Activated CD4-positive, alpha-beta T cell treated with anti-CD3 and anti-CD28 coated beads, Interleukin-2, amount 50 U/mL, for 4 hours (primary cell): ENCODE results near the gene SIGLEC5.

Source experiments
- DNase-seq, 2 experiments: peaks; one replicate each; pipeline ENCODE4 v3.0.0-alpha.2; 2020

Gene SIGLEC5

DNA sequence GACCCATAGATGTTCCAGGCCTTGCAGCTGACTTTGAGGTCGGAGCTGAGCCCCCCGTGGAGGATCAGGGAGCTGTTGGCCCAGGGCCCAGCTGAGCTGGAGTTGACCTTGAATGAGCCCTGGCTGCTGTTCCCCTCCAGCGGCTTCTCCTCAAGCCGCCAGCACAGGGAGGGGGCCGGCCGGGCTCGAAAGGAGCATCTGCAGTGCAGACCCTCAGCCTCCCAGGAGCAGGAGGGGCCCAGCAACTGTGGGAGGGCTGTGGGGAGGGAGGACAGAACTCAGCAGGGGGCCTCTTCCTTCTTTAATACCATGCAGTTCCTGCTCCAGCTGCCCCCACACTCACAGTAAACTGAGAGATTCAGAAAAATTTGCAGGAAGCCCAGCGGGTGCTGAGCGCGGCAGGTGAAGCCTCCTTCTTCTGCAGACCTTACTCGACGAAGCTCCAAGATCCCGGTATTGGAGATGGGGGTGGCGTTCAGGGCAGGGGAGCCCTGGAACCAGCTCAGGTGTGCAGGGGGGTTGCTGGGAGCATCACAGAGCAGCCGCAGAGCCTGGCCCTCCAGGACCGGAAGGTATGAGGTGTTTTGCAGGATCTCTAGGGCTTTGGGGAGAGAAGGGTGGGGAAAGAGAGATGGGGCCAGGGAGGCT is 2.6 kb downstream of the SIGLEC5 start:
- DNase-seq = no peak

DNA sequence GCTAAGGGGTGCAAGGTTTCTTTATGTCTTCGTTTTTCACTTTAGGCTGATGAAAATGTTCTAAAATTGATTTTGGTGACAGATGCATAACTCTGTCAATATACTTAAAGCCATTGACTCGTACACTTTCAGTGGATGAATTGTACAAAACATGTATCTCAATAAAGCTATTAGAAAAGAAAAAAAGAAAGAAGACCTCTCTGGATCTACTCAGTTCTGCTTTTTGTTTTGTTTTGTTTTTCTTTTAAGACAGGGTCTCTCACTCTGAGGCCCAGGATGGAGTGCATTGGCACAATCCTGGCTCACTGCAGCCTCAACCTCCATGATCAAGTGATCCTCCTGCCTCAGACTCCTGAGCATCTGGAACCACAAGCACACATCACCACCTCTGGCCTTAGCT is 3.5 kb downstream of the SIGLEC5 start:
- no peak for DNase-seq

DNA sequence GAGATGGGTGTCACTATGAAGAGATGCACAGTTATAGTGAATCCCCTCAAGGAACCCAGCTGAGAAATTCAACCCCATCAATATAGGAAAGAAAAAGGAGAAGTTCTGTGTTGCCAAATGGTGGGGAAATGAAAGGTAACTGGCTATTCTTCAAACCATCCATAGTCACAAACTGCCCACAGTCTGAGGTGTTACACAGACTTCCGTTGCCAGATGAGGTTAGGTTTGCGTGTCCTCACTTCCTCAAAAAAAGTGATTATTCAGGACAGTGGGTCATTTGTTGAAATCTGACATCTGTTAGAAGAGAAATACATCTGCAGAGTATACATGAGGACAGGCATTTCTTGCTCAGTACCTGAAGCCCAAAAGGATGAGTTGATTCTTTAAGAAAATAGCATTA is 9.0 kb downstream of the SIGLEC5 start:
- no peak for DNase-seq

DNA sequence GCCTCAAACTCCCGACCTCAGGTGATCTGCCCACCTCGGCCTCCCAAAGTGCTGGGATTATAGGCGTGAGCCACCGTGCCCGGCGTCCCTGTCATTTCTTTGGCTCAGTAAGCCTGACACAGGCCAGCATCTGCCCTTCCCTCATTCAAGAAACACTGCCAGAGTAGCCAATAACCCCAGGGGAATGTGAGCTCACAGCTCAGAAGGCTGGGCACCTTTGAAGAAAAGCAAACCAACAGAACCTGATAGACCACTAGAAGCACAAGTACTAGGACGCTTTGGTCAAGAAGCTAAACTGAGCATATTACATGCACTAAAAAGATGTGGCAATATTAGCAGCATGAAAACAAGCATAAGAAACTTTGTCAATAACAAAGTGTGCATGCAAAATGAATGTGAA is 14.2 kb downstream of the SIGLEC5 start:
- no peak for DNase-seq

DNA sequence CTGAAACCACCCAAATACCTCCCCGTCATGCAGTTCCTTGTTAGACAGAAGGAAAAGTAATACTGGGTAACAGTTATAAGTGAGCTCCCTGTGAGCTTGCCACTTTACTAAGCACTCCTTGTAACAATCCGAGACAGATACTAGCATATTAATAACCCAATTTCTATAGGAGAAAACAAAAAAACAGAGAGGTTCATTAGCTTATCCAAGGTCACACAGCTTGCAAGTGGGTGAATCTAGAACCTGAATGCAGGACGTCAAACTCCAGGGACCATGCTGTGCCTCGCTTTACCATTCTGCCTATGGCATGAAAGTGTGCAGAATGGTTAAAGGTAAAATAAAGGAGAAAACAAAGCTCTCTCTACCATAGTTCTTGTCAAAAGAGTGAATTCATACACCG is 15.4 kb downstream of the SIGLEC5 start:
- DNase-seq = no peak

DNA sequence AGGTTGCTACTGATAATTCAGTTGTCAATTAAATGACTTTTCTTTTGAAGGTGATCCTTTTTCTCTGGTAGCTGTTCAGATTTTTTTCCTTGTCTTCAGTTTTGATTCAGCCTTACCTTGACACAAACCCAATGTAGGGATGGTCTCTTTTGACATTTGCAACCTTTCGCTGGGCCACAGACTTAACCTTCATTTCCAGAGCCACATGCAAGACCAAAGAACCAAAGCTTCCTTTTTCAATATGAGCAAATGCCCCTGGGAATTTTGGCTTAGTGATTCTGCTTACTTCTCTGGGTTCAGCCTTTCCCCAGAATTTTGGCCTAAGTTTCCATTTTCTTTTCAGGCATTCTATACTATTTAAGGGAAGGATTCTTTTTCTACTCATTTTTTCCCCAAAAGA is 19.6 kb downstream of the SIGLEC5 start:
- DNase-seq = no peak

DNA sequence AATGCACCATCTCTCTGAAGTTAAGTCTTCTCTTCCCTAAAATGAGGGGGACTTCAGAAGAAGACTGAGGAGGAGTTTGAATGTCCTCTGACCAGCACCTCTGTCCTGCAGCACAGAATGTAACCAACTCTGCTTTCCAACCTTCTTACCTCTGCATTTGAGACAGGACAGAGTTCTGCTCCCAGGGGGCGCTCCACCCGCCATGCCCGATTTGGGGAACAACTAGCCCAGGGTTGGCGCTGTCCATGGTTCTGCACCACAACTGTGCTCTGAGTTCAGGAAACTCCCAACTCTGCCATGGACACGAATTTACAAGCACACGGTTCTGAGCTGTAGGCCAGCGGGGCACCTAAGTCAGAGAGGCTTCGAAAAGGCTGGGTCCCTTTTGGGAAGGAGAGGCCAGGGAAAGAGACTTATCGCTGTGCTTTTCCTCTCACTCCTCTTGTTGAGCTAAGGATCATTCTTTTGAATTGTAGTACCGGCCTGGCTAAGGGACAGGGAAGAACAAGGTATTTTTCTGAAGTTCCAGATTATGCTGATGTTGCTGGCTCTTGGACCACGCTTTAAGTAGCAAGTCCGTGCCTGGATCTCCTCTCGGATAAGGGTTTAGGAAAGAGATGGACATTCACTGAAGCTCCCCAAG is 22.2 kb downstream of the SIGLEC5 start:
- DNase-seq = peak; percentile 55 to 56

DNA sequence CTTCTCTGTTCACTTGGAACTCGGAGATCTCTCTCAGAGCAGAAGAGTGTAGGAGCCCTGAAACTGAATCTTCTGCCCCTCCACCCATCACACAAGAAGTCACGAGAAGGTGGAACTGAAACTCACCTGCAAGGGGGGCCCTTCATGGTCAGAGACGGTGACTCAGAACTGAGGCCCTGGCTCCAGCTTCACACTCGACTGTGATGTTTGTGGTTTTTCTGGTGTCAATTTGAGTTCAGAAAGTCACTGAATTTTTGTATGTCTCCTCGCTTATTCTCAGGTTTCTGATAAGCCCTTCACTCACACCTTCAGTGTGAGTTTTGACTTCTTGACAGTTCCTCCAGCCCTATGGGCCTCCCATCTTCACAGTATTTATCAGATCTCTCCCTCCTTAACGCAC is 23.1 kb downstream of the SIGLEC5 start:
- DNase-seq = no peak

DNA sequence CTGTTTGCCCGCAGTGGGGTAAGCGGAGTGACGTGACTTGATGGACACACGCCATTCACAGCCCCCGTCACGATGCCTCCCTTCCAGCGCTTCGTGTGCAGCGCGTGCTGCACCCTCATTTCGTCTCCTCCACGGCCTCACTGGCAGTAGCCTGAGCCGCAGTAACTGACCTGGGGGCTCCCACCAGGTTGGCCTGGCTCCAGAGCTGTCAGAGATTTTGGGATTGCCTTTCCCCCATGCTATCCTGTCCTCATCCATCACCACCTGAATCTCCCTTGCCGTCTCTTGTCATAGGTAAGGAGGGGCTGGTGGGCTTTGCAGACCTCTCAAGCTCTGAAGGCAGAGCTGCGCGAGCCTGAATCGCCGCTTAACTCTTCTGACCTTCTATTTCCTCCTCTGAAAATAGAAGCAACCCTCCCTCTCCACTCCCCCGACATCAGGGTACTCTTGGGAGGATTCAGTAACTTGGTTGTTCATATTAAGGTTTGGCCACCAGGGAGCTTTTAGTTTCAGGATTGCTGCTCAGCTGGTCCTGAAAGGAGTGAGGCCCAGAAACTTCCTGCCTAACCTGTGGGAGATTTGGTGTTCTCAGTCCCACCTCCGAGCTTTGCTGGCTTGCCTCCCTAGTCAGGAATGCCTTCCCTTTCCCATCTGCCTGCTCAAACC is 27.9 kb downstream of the SIGLEC5 start:
- no peak for DNase-seq

DNA sequence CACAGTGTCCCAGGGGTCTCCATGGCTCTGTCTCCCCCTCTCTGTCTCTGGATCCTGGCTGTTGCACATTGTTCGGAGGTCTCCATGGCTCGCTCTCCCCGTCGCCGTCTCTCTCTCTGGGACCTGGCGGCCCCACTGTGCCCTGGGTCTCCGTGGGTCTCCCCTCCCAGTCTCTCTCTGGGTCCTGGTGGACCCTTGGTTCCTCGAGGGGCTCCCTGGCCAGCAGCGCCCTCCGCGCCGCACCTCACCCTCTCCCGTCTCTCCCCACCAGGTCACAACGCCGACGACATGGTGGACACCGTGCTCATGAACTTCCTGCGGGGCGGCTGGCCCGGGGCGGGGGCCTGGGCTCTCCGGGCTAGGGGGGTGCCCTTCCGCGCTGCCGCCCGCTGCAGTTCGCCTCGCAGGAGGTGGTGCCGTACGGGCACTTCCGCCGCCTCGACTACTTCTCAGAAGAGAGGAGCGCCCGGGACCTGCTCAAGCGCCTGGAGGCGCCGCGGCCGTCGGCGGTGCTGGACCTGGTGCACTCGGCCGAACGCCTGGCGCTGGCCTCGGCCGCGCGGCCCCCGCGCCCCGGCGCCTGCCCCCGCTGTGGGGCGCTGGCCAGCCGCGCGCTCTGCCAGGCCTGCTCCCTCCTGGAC is 29.1 kb downstream of the SIGLEC5 start:
- DNase-seq = no peak

DNA sequence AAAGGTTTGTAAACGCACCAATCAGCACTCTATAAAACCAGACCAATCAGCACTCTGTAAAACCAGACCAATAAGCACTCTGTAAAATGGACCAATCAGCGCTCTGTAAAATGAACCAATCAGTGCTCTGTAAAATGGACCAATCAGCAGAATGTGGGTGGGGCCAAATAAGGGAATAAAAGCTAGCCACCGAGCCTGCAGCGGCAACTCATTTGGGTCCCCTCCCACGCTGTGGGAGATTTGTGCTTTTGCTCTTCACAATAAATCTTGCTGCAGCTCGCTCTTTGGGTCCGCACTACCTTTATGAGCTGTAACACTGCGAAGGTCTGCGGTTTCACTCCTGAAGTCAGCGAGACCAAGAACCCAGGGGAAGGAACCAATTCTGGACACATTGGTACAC is 31.1 kb downstream of the SIGLEC5 start:
- DNase-seq = no peak

DNA sequence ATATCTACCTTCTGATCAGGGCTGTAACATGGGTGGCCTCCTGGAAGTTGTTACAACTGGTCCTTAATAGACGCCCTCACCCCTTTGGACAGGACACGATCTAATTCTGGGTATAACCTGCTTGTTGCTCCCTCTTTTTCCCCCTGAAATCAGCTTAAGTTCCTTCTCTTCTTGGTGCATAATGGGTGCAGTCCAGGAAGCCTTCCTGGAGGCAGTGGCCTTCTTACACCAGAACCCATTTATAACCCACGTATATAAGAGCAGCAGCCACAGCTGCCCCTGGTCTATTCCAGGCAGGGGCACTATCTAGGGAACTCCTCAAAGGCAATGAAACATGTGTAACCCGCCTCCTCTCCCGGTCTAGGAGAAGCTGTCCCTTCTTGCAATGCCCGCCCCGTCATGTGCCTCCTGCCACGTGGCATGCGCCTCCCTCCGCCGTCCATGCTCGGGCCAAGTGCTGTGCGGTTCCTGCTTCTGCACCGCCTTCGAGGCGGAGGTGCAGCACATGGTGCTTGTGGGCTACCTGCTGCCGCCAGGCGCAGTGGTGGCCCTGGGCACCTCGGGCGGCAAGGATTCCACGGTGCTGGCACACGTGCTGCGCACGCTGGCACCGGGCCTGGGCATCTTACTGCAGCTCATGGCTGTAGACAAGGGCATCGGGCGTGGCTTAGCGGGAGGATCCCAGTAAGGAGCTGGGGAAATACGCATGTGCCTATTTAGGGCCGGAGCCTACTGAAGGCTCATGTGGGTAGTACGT is 31.9 kb downstream of the SIGLEC5 start:
- no peak for DNase-seq

DNA sequence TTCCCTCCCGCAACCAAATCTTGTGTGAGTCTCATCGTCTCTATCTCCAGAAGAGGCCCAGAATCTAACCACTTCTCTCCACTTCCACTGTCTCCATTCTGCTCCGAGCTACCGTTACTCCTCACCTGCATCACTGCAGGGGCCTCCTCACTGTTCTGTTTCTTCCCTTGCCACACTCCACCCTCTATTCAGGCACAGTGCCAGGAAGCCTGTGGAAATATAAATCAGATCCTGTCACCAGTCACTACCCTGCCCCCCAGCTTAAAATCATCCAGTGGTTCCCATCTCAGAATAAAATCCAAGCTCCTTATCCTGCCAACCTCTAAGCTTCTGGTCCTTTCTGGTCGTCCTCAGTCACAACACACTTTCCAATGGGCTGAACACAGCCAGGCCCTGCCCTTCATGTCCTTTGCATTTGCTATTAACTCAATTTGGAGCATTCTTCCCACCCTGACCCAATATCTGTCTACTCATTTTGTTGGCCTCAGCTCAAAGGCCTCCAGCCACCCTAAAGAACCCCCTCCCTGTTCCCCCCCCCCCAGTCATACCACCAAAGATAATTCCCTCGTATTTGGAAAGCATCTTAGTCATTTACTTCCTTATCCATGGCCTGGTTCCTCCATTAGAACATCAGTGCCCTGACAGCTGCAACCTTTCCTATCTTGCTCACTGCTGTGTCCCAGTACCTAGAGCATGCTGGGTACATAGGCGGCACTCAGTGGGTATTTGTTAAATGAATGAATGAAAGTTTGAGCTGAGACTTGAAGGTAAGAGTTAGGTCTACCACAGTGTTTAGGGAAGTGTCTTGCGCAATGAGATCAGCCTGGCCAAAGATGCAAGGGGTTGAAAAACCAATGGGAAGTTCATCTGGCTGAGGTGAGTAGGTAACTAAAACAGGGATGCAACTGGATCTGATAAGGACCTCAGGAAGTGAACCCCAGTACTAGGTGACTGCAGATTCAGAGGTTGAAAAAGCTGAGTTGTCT is 34.7 kb downstream of the SIGLEC5 start:
- DNase-seq = no peak

DNA sequence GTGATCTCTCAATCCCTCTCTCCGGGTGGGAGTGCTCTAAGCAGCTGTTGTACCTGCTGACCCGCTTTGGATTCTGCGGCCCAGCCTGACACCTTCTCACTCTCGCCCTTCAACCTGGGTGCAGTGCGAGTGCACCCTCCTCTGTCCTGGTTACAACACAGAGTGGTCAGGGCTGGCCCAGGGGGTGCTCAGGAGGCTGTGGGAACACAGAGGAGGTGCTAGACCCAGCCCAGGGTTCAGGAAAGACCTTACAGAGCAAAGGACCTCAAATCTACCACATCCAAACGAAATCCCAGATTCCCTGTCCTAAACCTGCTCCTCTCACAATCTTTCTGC is 35.5 kb downstream of the SIGLEC5 start:
- DNase-seq = no peak

DNA sequence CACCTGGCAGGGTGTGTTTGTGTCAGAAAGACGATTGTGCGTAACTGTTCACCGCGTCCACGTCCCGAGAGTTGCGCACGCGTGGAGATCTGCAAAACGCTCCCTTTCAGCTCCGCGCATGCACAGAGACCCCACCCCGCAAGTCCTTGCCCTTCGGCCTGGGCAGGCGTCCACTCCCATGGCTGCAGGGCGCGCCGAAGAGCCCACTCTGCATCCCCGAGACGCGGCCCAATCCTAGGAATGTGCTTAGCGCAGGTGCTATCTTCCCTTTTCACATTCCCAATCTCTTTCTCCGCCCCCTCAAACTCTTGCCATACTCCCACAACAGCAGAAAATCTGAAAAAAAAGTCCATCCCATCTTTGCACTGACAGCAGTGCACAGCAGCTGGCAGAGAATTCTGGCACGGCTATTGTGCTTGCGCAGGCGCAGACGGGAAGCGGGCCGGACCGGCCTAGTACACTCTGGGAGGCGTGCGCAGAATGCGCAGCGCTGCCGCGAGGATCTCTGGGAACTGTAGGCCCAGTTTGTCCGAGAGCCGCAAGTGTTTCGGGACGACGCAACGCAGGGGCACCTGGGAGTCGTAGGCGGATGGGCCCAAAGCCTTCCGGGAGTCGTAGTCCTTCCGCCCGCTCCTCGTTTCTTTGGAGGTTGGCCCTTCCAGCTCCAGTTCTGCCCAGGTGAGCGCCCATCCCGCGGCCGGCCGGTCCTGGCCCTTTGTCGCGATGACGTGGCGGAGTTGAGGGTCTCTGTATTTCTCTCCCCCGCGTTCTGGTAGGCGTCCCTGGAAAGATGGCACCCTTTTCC is 36.0 kb downstream of the SIGLEC5 start:
- DNase-seq = peak; percentile 94

DNA sequence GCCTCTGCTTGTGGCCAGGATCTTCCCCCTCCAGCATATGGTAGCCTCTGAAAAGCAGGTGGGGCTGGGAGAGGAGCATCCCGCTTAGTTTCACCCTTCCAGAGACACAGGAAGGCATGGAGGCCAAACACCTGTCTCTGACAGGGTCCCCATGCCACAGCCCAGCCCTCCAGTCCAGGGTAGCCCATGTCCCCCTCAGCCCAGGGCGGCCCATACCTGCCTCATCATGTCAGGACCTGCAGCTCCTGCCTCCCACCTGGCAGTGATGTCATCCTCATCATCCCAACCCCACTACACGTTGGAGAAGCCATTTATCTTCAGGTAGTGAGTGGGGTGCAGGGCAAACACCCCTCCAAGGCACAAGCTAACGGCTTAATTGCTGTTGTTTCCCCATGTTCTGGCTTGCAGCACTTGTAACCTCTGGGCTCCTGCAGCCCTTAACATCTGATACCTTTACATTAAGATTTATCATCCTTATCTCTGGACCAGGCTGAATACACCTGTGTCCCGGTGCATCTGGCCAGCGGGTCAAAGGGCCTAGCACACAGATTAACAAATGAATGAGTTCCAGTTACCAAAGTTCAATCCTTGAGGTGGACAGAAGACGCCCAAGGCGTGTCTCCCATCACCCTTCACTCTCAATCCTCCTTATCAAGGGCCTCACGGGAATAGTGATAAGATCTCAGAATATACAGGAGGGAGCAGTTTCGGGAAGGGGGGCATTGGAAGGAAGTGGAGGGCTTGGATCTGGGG is 36.9 kb downstream of the SIGLEC5 start:
- no peak for DNase-seq

DNA sequence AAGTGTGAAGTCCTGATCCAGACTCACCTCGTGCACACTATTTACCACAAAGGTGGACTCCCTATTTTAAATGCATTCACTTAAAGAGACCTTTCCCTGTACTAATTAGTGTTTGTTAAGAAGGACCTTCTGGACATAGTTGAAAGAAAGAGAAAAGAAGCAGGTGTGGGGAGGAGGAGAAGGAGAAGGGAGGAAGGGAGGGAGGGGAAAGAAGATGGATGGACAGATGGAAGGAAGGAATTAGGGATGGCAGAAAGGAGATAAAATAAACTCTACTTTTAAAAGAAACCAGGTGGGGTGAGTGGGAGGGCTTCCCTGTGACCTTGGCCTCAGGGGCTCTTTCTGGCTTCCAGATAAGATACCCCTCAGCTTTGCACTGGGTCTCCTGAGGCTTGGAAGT is 37.7 kb downstream of the SIGLEC5 start:
- no peak for DNase-seq

DNA sequence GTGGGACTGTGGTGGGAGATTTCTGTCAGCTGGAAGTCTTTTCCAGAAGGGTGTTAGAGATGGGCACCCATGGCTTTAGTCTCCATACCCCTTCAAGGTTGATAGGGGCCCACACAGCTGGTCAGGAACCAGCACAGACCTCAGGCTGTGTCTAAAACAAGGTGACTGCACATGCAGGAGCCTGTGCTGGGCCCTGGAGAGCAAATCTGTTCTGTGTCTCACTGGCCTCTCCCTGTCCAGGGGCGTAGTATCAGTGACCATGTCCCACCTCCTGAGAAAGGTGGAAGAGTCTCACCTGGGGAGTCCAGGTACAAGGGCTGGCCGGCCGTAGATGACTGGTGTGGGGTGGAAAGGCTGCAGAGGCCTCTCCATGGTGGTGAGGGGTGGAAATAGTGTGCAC is 39.8 kb downstream of the SIGLEC5 start:
- no peak for DNase-seq

DNA sequence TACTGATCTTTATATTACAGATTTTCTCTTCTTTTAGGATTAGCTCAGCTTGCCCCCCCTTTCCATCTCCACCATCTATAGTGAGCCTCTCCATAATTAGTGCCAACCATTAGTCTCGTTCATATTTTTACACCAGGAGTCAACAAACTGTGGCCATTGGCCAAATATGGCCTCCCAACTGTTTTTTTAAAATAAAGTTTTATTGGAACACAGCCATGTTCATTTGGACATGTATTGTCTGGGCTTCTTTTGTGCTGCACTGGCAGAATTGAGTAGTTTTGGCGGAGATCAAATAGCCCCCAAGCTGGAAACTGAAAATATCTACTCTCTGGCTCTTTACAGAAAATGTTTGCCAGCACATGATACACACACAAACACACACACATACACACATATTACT is 40.7 kb downstream of the SIGLEC5 start:
- DNase-seq = no peak
